H1 (cell line): ENCODE results near the gene IQCF6. TPM values are rescaled to one million over a fixed set of nuclear protein-coding genes. Genes with fewer than 3 reads are reported as not detected.
A peak's percentile ranks its signal among the peaks of the same experiment; 100 is the strongest.

Source experiments
- CTCF ChIA-PET: fragments of 300-600 bp; sonication (Branson Sonifier 250); formaldehyde crosslinking; loops from one replicate; lab custom pipeline; 2021; ENCODE audit not compliant: partially characterized antibody; lab: Charles Lee
- POLR2A ChIA-PET: fragments of 300-600 bp; sonication (Branson Sonifier 250); formaldehyde crosslinking; loops from one replicate; lab custom pipeline; 2021; ENCODE audit warnings: inconsistent platforms; ENCODE audit not compliant: partially characterized antibody; lab: Charles Lee
- DNase-seq, 2 experiments: peaks; one replicate each; pipeline versions ENCODE4 v3.0.0 to v3.0.0-alpha.2; 2010 to 2022; ENCODE audit warnings: low spot score in 2 of 2, low read depth in 1 of 2, mixed read lengths in 1 of 2
- FAIRE-seq: peaks from 2 replicates; lab custom pipeline; 2011; peaks lifted over from hg19 to GRCh38; lab: Jason Lieb, UNC
- H2AFZ ChIP-seq: 2 replicates; pipeline ENCODE4 v1.8.1; 2012; ENCODE audit warnings: low read length, inconsistent platforms
- H2AK5ac ChIP-seq: 2 replicates; pipeline ENCODE4 v1.6.1; 2013; ENCODE audit warnings: low read depth, low read length
- H2BK120ac ChIP-seq: replicated peaks from 2 replicates; pipeline ENCODE3; 2013; ENCODE audit warnings: low read depth, low read length, inconsistent platforms
- H2BK12ac ChIP-seq: 2 replicates; pipeline ENCODE4 v1.6.1; 2013; ENCODE audit warnings: low read depth, low read length
- H2BK15ac ChIP-seq: 2 replicates; pipeline ENCODE4 v1.6.1; 2013; ENCODE audit warnings: low read length
- H2BK20ac ChIP-seq: 2 replicates; pipeline ENCODE4 v1.6.1; 2013; ENCODE audit warnings: low read length
- H2BK5ac ChIP-seq: 2 replicates; pipeline ENCODE4 v1.6.1; 2013; ENCODE audit warnings: low read depth, low read length
- H3K14ac ChIP-seq: 2 replicates; pipeline ENCODE4 v1.6.1; 2013; ENCODE audit warnings: inconsistent platforms; ENCODE audit not compliant: insufficient read length
- H3K18ac ChIP-seq: 2 replicates; pipeline ENCODE4 v1.6.1; 2013; ENCODE audit warnings: low read length; ENCODE audit errors: extremely low read depth
- H3K23ac ChIP-seq: 2 replicates; pipeline ENCODE4 v1.6.1; 2013; ENCODE audit warnings: inconsistent platforms; ENCODE audit not compliant: insufficient read length
- H3K23me2 ChIP-seq: 2 replicates; pipeline ENCODE4 v1.6.1; 2013; ENCODE audit warnings: low read depth, low read length
- H3K27ac ChIP-seq: 2 replicates; pipeline ENCODE4 v1.6.1; 2011; ENCODE audit warnings: low read depth, low read length, inconsistent platforms
- H3K27me3 ChIP-seq, 4 experiments: replicated peaks in 1 of 4; 1 replicate in 1 of 4; 2 replicates in 3 of 4; pipeline versions ENCODE4 v1.6.1 to v1.8.1; 2011 to 2013; ENCODE audit warnings: low read length in 3 of 4, mild to moderate bottlenecking in 3 of 4, inconsistent platforms in 2 of 4, mixed read lengths in 2 of 4, moderate library complexity in 1 of 4; ENCODE audit not compliant: control insufficient read depth in 3 of 4, insufficient read depth in 3 of 4; ENCODE audit errors: extremely low read depth in 1 of 4
- H3K36me3 ChIP-seq, 4 experiments: 2 replicates each; pipeline versions ENCODE4 v1.6.1 to v1.8.1; 2011 to 2013; ENCODE audit warnings: mild to moderate bottlenecking in 4 of 4, low read length in 3 of 4, moderate library complexity in 2 of 4, control low read depth in 1 of 4, inconsistent platforms in 1 of 4; ENCODE audit not compliant: insufficient read depth in 4 of 4, control insufficient read depth in 2 of 4
- H3K4ac ChIP-seq: replicated peaks from 2 replicates; pipeline ENCODE3; 2013; ENCODE audit warnings: low read length, low read depth, mixed read lengths, inconsistent platforms; ENCODE audit not compliant: insufficient read length
- H3K4me1 ChIP-seq, 4 experiments: replicated peaks in 1 of 4; 1 replicate in 1 of 4; 2 replicates in 3 of 4; pipeline versions ENCODE4 v1.6.1 to v1.8.1; 2011 to 2013; ENCODE audit warnings: low read length in 3 of 4, inconsistent platforms in 2 of 4, mixed read lengths in 1 of 4; ENCODE audit not compliant: insufficient read depth in 4 of 4, control insufficient read depth in 3 of 4
- H3K4me2 ChIP-seq, 2 experiments: 2 replicates each; pipeline versions ENCODE4 v1.6.1 to v1.8.1; 2011 to 2013; ENCODE audit warnings: low read depth in 2 of 2, low read length in 2 of 2, control low read depth in 1 of 2, inconsistent platforms in 1 of 2, mild to moderate bottlenecking in 1 of 2; ENCODE audit not compliant: insufficient read depth in 1 of 2
- H3K4me3 ChIP-seq, 4 experiments: fragments of 200-600, 300-600 bp in 1 of 4; sonication (generic), shearing (Covaris generic), sonication (Bioruptor Twin) in 1 of 4; 2 replicates each; pipeline versions ENCODE4 v1.5.1 to v1.8.1; 2011 to 2016; ENCODE audit warnings: low read length in 4 of 4, low read depth in 3 of 4, control low read depth in 2 of 4, inconsistent platforms in 2 of 4, mild to moderate bottlenecking in 2 of 4, mixed read lengths in 1 of 4, moderate library complexity in 1 of 4; ENCODE audit not compliant: insufficient read depth in 2 of 4; ENCODE audit errors: extremely low read depth in 1 of 4
- H3K56ac ChIP-seq: replicated peaks from 2 replicates; pipeline ENCODE3; 2013; ENCODE audit warnings: low read depth, mild to moderate bottlenecking, mixed read lengths, low read length, inconsistent platforms; ENCODE audit not compliant: insufficient read length
- H3K79me1 ChIP-seq: 2 replicates; pipeline ENCODE4 v1.6.1; 2013; ENCODE audit warnings: low read depth, low read length, control low read depth
- H3K79me2 ChIP-seq, 2 experiments: 2 replicates each; pipeline versions ENCODE4 v1.6.1 to v1.8.1; 2012 to 2013; ENCODE audit warnings: low read length in 2 of 2, mild to moderate bottlenecking in 2 of 2, inconsistent platforms in 1 of 2; ENCODE audit not compliant: insufficient read depth in 2 of 2, control insufficient read depth in 1 of 2
- H3K9ac ChIP-seq, 4 experiments: replicated peaks in 1 of 4; 1 replicate in 1 of 4; 2 replicates in 3 of 4; pipeline versions ENCODE4 v1.6.1 to v1.8.1; 2011 to 2013; ENCODE audit warnings: low read depth in 3 of 4, low read length in 3 of 4, control low read depth in 2 of 4, mild to moderate bottlenecking in 2 of 4, moderate library complexity in 2 of 4, inconsistent platforms in 1 of 4; ENCODE audit errors: extremely low read depth in 1 of 4
- H3K9me3 ChIP-seq, 2 experiments: 2 replicates each; pipeline versions ENCODE4 v1.6.1 to v1.8.1; 2012 to 2013; ENCODE audit warnings: mild to moderate bottlenecking in 2 of 2, moderate library complexity in 2 of 2, control low read depth in 1 of 2, inconsistent platforms in 1 of 2, low read depth in 1 of 2, low read length in 1 of 2, mixed read lengths in 1 of 2; ENCODE audit not compliant: insufficient read depth in 2 of 2
- H4K20me1 ChIP-seq, 2 experiments: replicated peaks in 1 of 2; 2 replicates each; pipeline versions ENCODE3 to v1.8.1; 2011 to 2013; ENCODE audit warnings: inconsistent platforms in 2 of 2, low read length in 2 of 2, mild to moderate bottlenecking in 1 of 2; ENCODE audit not compliant: insufficient read depth in 2 of 2, control insufficient read depth in 1 of 2
- H4K5ac ChIP-seq: 2 replicates; pipeline ENCODE4 v1.6.1; 2013; ENCODE audit warnings: low read length, low read depth, mixed read lengths, inconsistent platforms; ENCODE audit not compliant: insufficient read length
- H4K8ac ChIP-seq: 2 replicates; pipeline ENCODE4 v1.8.0; 2013; ENCODE audit warnings: mild to moderate bottlenecking, moderate library complexity, low read length, inconsistent platforms; ENCODE audit not compliant: insufficient read depth; ENCODE audit errors: extremely low read depth
- H4K91ac ChIP-seq: replicated peaks from 2 replicates; pipeline ENCODE3; 2013; ENCODE audit warnings: low read length, mixed read lengths, inconsistent platforms; ENCODE audit not compliant: insufficient read length
- RXRA ChIP-seq: IDR thresholded peaks from 2 replicates; pipeline ENCODE4 v1.6.1; 2011; ENCODE audit warnings: low read depth, mild to moderate bottlenecking, low read length, moderate library complexity; ENCODE audit not compliant: insufficient read depth
- TEAD4 ChIP-seq: IDR thresholded peaks from 2 replicates; pipeline ENCODE4 v1.6.1; 2012; ENCODE audit warnings: low read depth, low read length, inconsistent platforms, mixed read lengths
- YY1 ChIP-seq: IDR thresholded peaks from 2 replicates; pipeline ENCODE4 v1.6.1; 2011; ENCODE audit warnings: low read depth, mild to moderate bottlenecking, low read length
- WGBS, 2 experiments: shearing (Covaris generic) in 1 of 2; methylation state at CpG; one replicate each; pipeline versions ENCODE4 v1.1.6 to v1.1.7; 2013 to 2015; ENCODE audit warnings: low lambda C conversion rate in 2 of 2, mixed read lengths in 2 of 2, inconsistent platforms in 1 of 2, low coverage in 1 of 2, missing lambda C conversion rate in 1 of 2; ENCODE audit not compliant: insufficient replicate concordance in 2 of 2, insufficient coverage in 1 of 2, insufficient read length in 1 of 2; ENCODE audit errors: extremely low coverage in 1 of 2, missing lambda C conversion rate in 1 of 2; 5-methylcytosine and 5-hydroxymethylcytosine counted together
- polyA plus RNA-seq, 7 experiments: library from polyadenylated mRNA; depleted of rRNA in 3 of 7; stranded (reverse) in 5 of 7; unstranded in 2 of 7; fragments of >200 nt in 5 of 7; fragments of 200-250 nt in 2 of 7; gene quantifications; 1 replicate in 5 of 7; 2 replicates in 1 of 7; 4 replicates in 1 of 7; pipeline versions ENCODE4 v1.2.1 to v1.2.3, GENCODE V29; 2011 to 2013; ENCODE audit warnings: missing spikeins in 2 of 7, mixed read lengths in 2 of 7
- total RNA-seq: library from RNA; stranded (reverse); fragmentation: NEBNext Ultra II Directional; extraction: Animal tissue kit (Norgen Biotek cat#: 25700); gene quantifications from 2 replicates; pipeline ENCODE4 v1.2.1, GENCODE V29; 2021

Gene IQCF6
- total and polyA plus RNA-seq, 2 of the 8 experiments (the other 6 are each of a cell fraction or from before 2014, with no cell fraction given) = not detected

- Histone ChIP-seq H3K18ac (no peak overlapping the region), H2BK15ac (no peak overlapping the region), H3K27ac (no peak overlapping the region), H2AK5ac (no peak overlapping the region), H3K36me3 (no peaks in the 10 kb centered on the region), H3K23me2 (no peaks in the 10 kb centered on the region)
- no peak for TF ChIP-seq RXRA
- TF ChIP-seq YY1 = peak; percentile 26; the same call in 1 of the 2 replicates
- TF ChIP-seq TEAD4 = peak; percentile 92
- TF ChIP-seq, all 59 proteins: peak for 2
- H3K79me1 ChIP-seq = no peaks in the 10 kb centered on the region
- H3K4me3 ChIP-seq = peak overlapping the region in 1 of 4 experiments; percentile 12; a peak in 1 of 8 replicates
- H3K23ac ChIP-seq = no peak overlapping the region
- no peak overlapping the region; a peak in 1 of 4 replicates for H3K4me2 ChIP-seq
- H3K4ac ChIP-seq = no peak overlapping the region
- no peak overlapping the region for H2BK20ac ChIP-seq
- no peak overlapping the region for H3K56ac ChIP-seq
- H3K14ac ChIP-seq = no peak overlapping the region
- H4K8ac ChIP-seq = no peak overlapping the region
- no CpG with 5 or more reads among the region's 2 CpGs for WGBS, 2 experiments
- no peak overlapping the region for H2AFZ ChIP-seq
- H4K91ac ChIP-seq = no peak overlapping the region
- H3K9me3 ChIP-seq = no peaks in the 10 kb centered on the region
- H2BK5ac ChIP-seq = no peak overlapping the region
- DNase-seq = peak; percentile 44 to 64
- H4K5ac ChIP-seq = peak overlapping the region; percentile 77
- no peak overlapping the region for H2BK120ac ChIP-seq
- H3K79me2 ChIP-seq = no peaks in the 10 kb centered on the region
- CTCF ChIA-PET = interaction anchor here (1.0 to 1.3 kb wide), 2 partner anchors 26 to 83 kb away, joined by 3 read pairs; no protein-coding TSS in a partner anchor
- no peaks in the 10 kb centered on the region for H3K27me3 ChIP-seq
- no peak overlapping the region for H2BK12ac ChIP-seq
- POLR2A ChIA-PET = no interaction called here
- H3K4me1 ChIP-seq = peaks cover 5 to 22% (median 13%) of the 10 kb centered on the region in 4 experiments; a peak in 6 of 7 replicates
- no peak overlapping the region for H3K9ac ChIP-seq
- no peaks in the 10 kb centered on the region for H4K20me1 ChIP-seq
- FAIRE-seq = peak; percentile 55
Measured at GRCh38 chr3:51794206-51794605, 15.2 kb upstream of the IQCF6 start.
